ENCODE data around the gene TREH. TPM values are rescaled to one million over a fixed set of nuclear protein-coding genes. Genes with fewer than 3 reads are reported as not detected.
"Not testable (repeated sequence)": the region's sequence is repeated elsewhere in the genome, so short reads cannot be mapped to it uniquely, and the experiment has no call there.

The TREH gene, protein sequence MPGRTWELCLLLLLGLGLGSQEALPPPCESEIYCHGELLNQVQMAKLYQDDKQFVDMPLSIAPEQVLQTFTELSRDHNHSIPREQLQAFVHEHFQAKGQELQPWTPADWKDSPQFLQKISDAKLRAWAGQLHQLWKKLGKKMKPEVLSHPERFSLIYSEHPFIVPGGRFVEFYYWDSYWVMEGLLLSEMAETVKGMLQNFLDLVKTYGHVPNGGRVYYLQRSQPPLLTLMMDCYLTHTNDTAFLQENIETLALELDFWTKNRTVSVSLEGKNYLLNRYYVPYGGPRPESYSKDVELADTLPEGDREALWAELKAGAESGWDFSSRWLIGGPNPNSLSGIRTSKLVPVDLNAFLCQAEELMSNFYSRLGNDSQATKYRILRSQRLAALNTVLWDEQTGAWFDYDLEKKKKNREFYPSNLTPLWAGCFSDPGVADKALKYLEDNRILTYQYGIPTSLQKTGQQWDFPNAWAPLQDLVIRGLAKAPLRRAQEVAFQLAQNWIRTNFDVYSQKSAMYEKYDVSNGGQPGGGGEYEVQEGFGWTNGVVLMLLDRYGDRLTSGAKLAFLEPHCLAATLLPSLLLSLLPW
- not detected in 2 replicates for total RNA-seq (2021)
- Bru-seq, nascent RNA: not detected
- BruChase-seq, experiment 1, labeled RNA remaining after a 2-hour chase: not detected
- BruChase-seq, experiment 2, labeled RNA remaining after a 6-hour chase: percentile 4 among the genes with signal in this experiment
- long read RNA-seq: 0 reads

DNA sequence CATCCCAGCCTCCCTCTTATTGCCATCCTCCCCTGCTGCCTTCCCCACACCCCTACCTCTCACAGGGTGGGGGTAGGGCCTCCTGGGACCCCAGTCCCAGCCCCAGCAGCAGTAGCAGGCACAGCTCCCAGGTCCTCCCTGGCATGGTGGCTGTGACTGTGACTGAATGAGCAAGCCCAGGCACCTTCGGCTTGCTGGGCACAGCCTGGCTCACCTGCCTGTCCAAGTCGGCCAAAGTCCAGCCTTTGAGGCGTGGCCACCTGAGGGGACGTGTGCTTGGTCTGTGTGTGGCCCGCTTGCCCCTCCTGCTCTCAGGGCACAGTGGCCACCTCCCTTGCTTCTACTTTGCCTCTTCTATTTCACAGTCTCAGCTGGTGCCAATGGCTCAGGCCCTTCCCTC is at the start of gene TREH:
TSS of gene TREH (minus strand) at position 168 of the 400 bp plus-strand sequence. CDS start at position 145, 23 bp downstream.
- CTCF ChIA-PET: interaction anchor here (0.7 kb wide), 1 partner anchor 144 kb away, joined by 7 read pairs; no protein-coding TSS in a partner anchor

DNA sequence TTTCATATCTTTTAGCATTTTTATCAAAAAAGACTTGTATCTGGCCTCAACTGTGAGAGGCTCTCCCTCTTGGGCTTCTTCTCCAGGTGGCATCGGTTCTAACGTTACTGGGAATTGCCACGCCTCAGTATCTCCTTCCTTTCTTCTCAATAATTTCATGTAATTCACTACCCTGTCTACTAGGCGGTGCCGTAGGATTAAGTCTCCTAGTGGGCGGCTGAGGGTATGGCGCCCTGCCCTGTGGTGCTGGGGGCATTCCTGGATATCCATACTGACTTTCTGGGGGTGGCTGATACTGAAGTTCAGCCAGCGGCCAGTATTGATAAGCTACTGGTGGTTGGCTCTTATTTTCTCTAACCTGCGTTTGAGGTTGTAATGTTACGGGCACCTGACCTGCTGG is 48.7 kb upstream of the TREH start:
- CTCF ChIA-PET; H3K36me3 ChIP-seq (ENCODE audit: insufficient read depth, low read length, poor library complexity, severe bottlenecking); DNase-seq (ENCODE audit: low spot score); H3K9me3 ChIP-seq (ENCODE audit: low read depth, low read length, poor library complexity, severe bottlenecking); H3K4me1 ChIP-seq (ENCODE audit: insufficient read depth, low read length, poor library complexity, severe bottlenecking); H3K27ac ChIP-seq (ENCODE audit: low read depth, low read length, poor library complexity, severe bottlenecking); POLR2A ChIA-PET (ENCODE audit: low non-redundant PET); intact Hi-C loops (cut with micrococcal nuclease; ENCODE audit: unreplicated experiment); H3K4me3 ChIP-seq (ENCODE audit: low read depth, low read length, poor library complexity, severe bottlenecking); BruUV-seq (replicated peaks); H3K27me3 ChIP-seq (replicated peaks; ENCODE audit: insufficient read depth, low read depth, low read length, poor library complexity): not testable (repeated sequence)
- TF ChIP-seq, protein P1, sequence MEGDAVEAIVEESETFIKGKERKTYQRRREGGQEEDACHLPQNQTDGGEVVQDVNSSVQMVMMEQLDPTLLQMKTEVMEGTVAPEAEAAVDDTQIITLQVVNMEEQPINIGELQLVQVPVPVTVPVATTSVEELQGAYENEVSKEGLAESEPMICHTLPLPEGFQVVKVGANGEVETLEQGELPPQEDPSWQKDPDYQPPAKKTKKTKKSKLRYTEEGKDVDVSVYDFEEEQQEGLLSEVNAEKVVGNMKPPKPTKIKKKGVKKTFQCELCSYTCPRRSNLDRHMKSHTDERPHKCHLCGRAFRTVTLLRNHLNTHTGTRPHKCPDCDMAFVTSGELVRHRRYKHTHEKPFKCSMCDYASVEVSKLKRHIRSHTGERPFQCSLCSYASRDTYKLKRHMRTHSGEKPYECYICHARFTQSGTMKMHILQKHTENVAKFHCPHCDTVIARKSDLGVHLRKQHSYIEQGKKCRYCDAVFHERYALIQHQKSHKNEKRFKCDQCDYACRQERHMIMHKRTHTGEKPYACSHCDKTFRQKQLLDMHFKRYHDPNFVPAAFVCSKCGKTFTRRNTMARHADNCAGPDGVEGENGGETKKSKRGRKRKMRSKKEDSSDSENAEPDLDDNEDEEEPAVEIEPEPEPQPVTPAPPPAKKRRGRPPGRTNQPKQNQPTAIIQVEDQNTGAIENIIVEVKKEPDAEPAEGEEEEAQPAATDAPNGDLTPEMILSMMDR (conservative IDR thresholded peaks at IDR 0.05; ENCODE audit: low read depth, low read length): peak; percentile 27; the same call in 1 of the 2 replicates

More for the DNA sequence above, at the start of gene TREH:
- no peaks in the 10 kb centered on the region for H3K4me1 ChIP-seq (ENCODE audit: insufficient read depth, low read length, poor library complexity, severe bottlenecking)
- H3K27me3 ChIP-seq (replicated peaks; ENCODE audit: insufficient read depth, low read depth, low read length, poor library complexity): no peaks in the 10 kb centered on the region
- BruUV-seq (replicated peaks): no TSS peak
- POLR2A ChIA-PET (ENCODE audit: low non-redundant PET): no interaction called here
- TF ChIP-seq EZH2 (IDR thresholded peaks at IDR 0.05; ENCODE audit: borderline replicate concordance, low read depth, low read length, poor library complexity, severe bottlenecking): no peak
- TF ChIP-seq, protein P1 (conservative IDR thresholded peaks at IDR 0.05; ENCODE audit: low read depth, low read length): no peak
- no peaks in the 10 kb centered on the region for H3K9me3 ChIP-seq (ENCODE audit: low read depth, low read length, poor library complexity, severe bottlenecking)
- no peaks in the 10 kb centered on the region for H3K36me3 ChIP-seq (ENCODE audit: insufficient read depth, low read length, poor library complexity, severe bottlenecking)
- H3K4me3 ChIP-seq (ENCODE audit: low read depth, low read length, poor library complexity, severe bottlenecking): no peak within 1 kb of the TSS
- intact Hi-C loops (cut with micrococcal nuclease; ENCODE audit: unreplicated experiment): no loop called here
- DNase-seq (ENCODE audit: low spot score): no peak
- H3K27ac ChIP-seq (ENCODE audit: low read depth, low read length, poor library complexity, severe bottlenecking): no peak within 1 kb of the TSS

DNA sequence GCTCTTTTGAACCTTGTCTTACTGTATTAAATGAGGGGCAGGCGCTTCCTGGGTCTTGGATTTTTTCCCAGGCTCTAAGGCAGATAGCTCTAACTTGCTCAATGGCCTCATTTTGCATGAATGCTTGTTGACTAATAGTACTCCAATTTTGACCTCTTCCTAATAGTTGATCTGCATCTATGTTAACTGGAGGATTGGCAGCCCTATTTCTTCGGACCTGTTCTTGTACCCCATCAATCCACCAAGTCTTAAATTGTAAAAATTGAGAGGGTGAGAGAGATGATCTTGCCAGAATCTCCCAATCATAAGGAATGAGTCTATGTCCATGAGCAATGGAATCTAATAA is 48.2 kb upstream of the TREH start:
- BruUV-seq (replicated peaks); POLR2A ChIA-PET (ENCODE audit: low non-redundant PET); H3K9me3 ChIP-seq (ENCODE audit: low read depth, low read length, poor library complexity, severe bottlenecking); H3K4me3 ChIP-seq (ENCODE audit: low read depth, low read length, poor library complexity, severe bottlenecking); CTCF ChIA-PET; H3K27ac ChIP-seq (ENCODE audit: low read depth, low read length, poor library complexity, severe bottlenecking); H3K36me3 ChIP-seq (ENCODE audit: insufficient read depth, low read length, poor library complexity, severe bottlenecking); H3K27me3 ChIP-seq (replicated peaks; ENCODE audit: insufficient read depth, low read depth, low read length, poor library complexity); intact Hi-C loops (cut with micrococcal nuclease; ENCODE audit: unreplicated experiment); H3K4me1 ChIP-seq (ENCODE audit: insufficient read depth, low read length, poor library complexity, severe bottlenecking); DNase-seq (ENCODE audit: low spot score): not testable (repeated sequence)

DNA sequence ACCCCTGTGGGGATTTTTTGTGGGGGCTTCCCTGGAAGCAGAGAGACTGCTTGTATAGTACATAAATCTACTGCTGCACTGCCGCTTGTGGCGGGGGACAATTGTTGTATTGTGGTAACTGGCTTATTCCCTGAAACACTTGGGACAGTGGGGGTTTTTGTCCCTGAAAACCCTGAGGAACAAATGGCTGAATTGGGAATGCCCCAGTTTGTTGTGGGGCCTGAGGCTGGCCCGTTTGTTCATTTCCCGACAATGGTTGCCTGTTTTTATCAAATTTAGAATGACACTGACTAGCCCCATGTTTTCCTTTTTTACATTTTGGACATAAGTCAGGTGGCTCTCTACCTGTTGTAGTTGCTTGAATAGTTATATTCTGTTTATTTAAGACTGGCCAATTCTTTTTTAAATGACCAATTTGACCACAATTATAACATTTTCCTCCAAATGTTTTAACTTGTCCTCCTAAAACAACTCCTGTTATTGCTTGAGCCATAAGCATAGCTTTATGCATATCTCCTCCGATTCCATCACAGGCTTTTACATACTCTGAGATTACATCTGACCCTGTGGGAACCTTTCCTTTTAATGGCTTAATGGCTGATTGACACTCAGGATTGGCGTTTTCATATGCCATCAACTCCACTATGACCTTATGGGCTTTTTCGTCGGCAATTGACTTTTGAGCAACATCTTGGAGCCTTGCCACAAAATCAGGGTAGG is 47.7 kb upstream of the TREH start:
- POLR2A ChIA-PET (ENCODE audit: low non-redundant PET); CTCF ChIA-PET; H3K4me1 ChIP-seq (ENCODE audit: insufficient read depth, low read length, poor library complexity, severe bottlenecking); DNase-seq (ENCODE audit: low spot score); H3K36me3 ChIP-seq (ENCODE audit: insufficient read depth, low read length, poor library complexity, severe bottlenecking); H3K27ac ChIP-seq (ENCODE audit: low read depth, low read length, poor library complexity, severe bottlenecking); BruUV-seq (replicated peaks); H3K4me3 ChIP-seq (ENCODE audit: low read depth, low read length, poor library complexity, severe bottlenecking); H3K9me3 ChIP-seq (ENCODE audit: low read depth, low read length, poor library complexity, severe bottlenecking); H3K27me3 ChIP-seq (replicated peaks; ENCODE audit: insufficient read depth, low read depth, low read length, poor library complexity); intact Hi-C loops (cut with micrococcal nuclease; ENCODE audit: unreplicated experiment): not testable (repeated sequence)

DNA sequence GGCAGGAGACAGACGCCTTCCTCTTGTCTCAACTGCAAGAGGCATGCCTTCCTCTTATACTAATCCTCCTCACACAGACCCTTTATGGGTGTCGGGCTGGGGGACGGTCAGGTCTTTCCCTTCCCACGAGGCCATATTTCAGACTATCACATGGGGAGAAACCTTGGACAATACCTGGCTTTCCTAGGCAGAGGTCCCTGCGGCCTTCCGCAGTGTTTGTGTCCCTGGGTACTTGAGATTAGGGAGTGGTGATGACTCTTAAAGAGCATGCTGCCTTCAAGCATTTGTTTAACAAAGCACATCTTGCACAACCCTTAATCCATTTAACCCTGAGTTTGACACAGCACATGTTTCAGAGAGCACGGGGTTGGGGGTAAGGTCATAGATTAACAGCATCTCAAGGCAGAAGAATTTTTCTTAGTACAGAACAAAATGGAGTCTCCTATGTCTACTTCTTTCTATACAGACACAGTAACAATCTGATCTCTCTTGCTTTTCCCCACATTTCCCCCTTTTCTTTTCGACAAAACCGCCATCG is 42.1 kb upstream of the TREH start:
- H3K4me1 ChIP-seq (ENCODE audit: insufficient read depth, low read length, poor library complexity, severe bottlenecking); H3K36me3 ChIP-seq (ENCODE audit: insufficient read depth, low read length, poor library complexity, severe bottlenecking); CTCF ChIA-PET; POLR2A ChIA-PET (ENCODE audit: low non-redundant PET); BruUV-seq (replicated peaks); DNase-seq (ENCODE audit: low spot score); H3K4me3 ChIP-seq (ENCODE audit: low read depth, low read length, poor library complexity, severe bottlenecking); H3K9me3 ChIP-seq (ENCODE audit: low read depth, low read length, poor library complexity, severe bottlenecking); intact Hi-C loops (cut with micrococcal nuclease; ENCODE audit: unreplicated experiment); H3K27ac ChIP-seq (ENCODE audit: low read depth, low read length, poor library complexity, severe bottlenecking); H3K27me3 ChIP-seq (replicated peaks; ENCODE audit: insufficient read depth, low read depth, low read length, poor library complexity): not testable (repeated sequence)

Data from A673 (cell line).